Gastrocnemius medialis (tissue), 4 donors: Measurements from ENCODE around the gene PIGX. TPM values are rescaled to one million over a fixed set of nuclear protein-coding genes. Genes with fewer than 3 reads are reported as not detected.

ENCODE experiments used
- ATAC-seq, 2 donors: fragments of 150-250 bp; one replicate each; pipeline ENCODE4 v1.9.1; 2016
- DNase-seq, 2 donors: peaks; one replicate each; pipeline ENCODE4 v3.0.0-alpha.2; 2019
- H3K27ac ChIP-seq, 4 donors: fragments of 200-600 bp; sonication (generic); 1 replicate in 1 of 4; 2 replicates in 3 of 4; pipeline ENCODE4 v1.5.1; 2016 to 2018; ENCODE audit warnings: mild to moderate bottlenecking in 2 of 4, moderate library complexity in 1 of 4
- H3K27me3 ChIP-seq, 3 donors: fragments of 200-600 bp; sonication (generic) in 2 of 3; 1 replicate in 1 of 3; 2 replicates in 2 of 3; pipeline versions ENCODE4 v1.5.1 to v1.6.0; 2016 to 2019; ENCODE audit warnings: mild to moderate bottlenecking in 1 of 3, moderate library complexity in 1 of 3
- H3K36me3 ChIP-seq, 2 donors: fragments of 200-600 bp; sonication (generic) in 1 of 2; one replicate each; pipeline ENCODE4 v1.5.1; 2017 to 2018
- H3K4me1 ChIP-seq, 2 donors: fragments of 200-600 bp; sonication (generic) in 1 of 2; one replicate each; pipeline ENCODE4 v1.5.1; 2016 to 2017; ENCODE audit warnings: mild to moderate bottlenecking in 2 of 2
- H3K4me3 ChIP-seq, 4 donors: fragments of 200-600 bp; sonication (generic) in 3 of 4; 1 replicate in 1 of 4; 2 replicates in 3 of 4; pipeline ENCODE4 v1.5.1; 2016 to 2019; ENCODE audit warnings: mild to moderate bottlenecking in 2 of 4
- H3K9me3 ChIP-seq, 3 donors: fragments of 200-600 bp; sonication (generic) in 2 of 3; 1 replicate in 1 of 3; 2 replicates in 2 of 3; pipeline ENCODE4 v1.5.1; 2016 to 2019
- POLR2A ChIP-seq, 2 donors: fragments of 450-650 bp; IDR thresholded peaks; one replicate each; pipeline ENCODE4 v1.6.1; 2017; ENCODE audit warnings: antibody characterized with exemption in 2 of 2, mild to moderate bottlenecking in 2 of 2, moderate library complexity in 2 of 2
- in situ Hi-C, 4 donors: fragments of 200-750 bp; cut with MboI; loops; one replicate each; pipeline versions ENCODE4 v1.15.0 to v1.8.0; 2017; ENCODE audit warnings: low sequenced_read_pairs in 4 of 4
- intact Hi-C: fragments of 100-400 bp; cut with DNase I; formaldehyde crosslinking; loops from one replicate; pipeline ENCODE4 v1.15.1; 2023; ENCODE audit warnings: low total_unique reads
- total RNA-seq, 4 donors: library from RNA; depleted of rRNA; stranded (reverse); fragments of >200 nt; gene quantifications; one replicate each; pipeline versions ENCODE4 v1.1.0 to v1.2.3, GENCODE V29; 2016
- TF ChIP-seq, protein P1 (sequence below), 5 experiments: fragments of 450-650 bp in 3 of 5; fragments of 200-600 bp in 2 of 5; sonication (generic) in 2 of 5; IDR thresholded peaks in 4 of 5; conservative IDR thresholded peaks in 1 of 5; 1 replicate in 4 of 5; 2 replicates in 1 of 5; pipeline ENCODE4 v1.5.1; 2016 to 2019; ENCODE audit warnings: antibody characterized with exemption in 5 of 5, mild to moderate bottlenecking in 3 of 5, moderate library complexity in 3 of 5

PIGX gene
- total RNA-seq, 4 donors from 2014 or later: 13.2 to 35.1 (median 28.8) TPM

DNA sequence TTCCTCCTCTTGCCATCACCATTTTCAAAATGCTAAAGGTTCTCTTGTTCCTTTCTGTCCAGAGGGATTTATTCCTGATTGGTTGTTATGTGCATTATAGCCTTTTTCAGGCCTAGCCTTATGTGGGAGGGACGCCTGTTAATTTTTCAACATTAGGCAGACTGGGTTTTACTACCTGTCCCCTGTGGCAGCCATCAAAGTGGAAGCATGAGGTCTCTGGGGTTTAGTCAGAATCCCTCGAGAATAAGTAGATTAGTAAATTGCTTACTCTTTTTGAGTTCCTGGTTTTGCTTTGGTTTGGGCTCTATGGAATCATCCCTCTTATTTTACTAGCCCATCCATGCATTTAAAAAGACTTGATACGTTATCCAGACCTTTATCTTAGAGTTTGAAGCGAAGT is 59.9 kb downstream of the PIGX start:
- in situ Hi-C loops (no loop called here), intact Hi-C loops (no loop called here)
- Histone ChIP-seq H3K4me1 (peaks cover 32 to 43% of the 10 kb centered on the region in 2 donors), H3K27me3 (no peaks in the 10 kb centered on the region), H3K9me3 (no peaks in the 10 kb centered on the region), H3K4me3 (no peak overlapping the region), H3K27ac (no peak overlapping the region), H3K36me3 (no peaks in the 10 kb centered on the region)
- DNase-seq (no peak), ATAC-seq (no peak)
- no peak for TF ChIP-seq POLR2A (IDR thresholded peaks at IDR 0.05)
- TF ChIP-seq, protein P1, sequence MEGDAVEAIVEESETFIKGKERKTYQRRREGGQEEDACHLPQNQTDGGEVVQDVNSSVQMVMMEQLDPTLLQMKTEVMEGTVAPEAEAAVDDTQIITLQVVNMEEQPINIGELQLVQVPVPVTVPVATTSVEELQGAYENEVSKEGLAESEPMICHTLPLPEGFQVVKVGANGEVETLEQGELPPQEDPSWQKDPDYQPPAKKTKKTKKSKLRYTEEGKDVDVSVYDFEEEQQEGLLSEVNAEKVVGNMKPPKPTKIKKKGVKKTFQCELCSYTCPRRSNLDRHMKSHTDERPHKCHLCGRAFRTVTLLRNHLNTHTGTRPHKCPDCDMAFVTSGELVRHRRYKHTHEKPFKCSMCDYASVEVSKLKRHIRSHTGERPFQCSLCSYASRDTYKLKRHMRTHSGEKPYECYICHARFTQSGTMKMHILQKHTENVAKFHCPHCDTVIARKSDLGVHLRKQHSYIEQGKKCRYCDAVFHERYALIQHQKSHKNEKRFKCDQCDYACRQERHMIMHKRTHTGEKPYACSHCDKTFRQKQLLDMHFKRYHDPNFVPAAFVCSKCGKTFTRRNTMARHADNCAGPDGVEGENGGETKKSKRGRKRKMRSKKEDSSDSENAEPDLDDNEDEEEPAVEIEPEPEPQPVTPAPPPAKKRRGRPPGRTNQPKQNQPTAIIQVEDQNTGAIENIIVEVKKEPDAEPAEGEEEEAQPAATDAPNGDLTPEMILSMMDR (IDR thresholded peaks at IDR 0.05 in 4 of 5, conservative IDR thresholded peaks at IDR 0.05 in 1 of 5): no peak

DNA sequence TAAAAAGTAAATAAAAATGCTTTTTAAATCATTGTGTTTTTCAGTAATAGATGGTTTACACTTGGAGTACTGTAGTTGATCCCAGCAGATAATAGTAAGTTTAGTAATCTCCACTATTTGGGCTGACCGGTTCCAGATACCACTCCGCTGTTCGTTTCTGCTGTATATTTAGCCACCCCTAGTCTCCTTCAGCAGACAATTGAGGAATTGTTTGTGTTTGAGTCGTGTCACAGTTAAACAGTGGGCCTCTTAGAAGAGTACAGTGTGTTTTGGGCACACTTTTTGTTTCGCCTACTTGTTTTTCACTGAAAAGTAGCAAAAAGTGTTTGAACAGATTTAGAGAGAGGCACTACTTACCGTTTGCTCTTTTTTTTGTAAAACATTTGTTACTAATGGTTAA is 60.7 kb downstream of the PIGX start:
- H3K4me1 ChIP-seq: peaks cover 33 to 49% of the 10 kb centered on the region in 2 donors
- in situ Hi-C loops: no loop called here

DNA sequence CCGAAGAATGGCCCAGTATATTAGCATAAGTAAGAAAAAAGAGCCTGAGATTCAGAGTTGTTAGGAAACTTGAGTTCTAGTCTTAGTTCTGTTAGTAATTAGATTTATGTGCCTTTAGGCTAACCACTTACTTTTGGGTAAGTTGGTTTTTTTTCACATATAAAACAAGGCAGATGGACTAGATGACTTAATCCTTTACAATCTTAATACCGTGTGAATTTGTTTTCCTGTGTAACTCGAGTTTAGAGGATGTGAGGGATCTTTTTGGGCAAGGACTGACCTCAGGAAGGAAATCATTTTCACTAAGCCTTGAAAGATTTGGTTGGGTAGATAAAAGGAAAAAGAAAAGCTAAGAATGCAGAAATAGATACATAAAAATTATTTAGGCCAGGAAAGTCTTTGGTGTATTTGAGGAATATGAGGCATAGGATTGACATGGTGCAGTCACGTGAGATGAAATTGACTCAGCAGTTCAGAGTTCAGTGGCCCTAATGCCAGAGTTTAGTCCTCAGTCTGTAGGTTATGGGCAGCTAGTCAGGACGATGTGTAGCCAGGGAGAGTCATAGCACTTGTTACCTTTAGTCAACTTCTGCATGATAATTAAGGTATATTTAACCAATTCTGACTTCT is 62.1 kb downstream of the PIGX start:
- ATAC-seq: peak; percentile 63 to 89

More for the DNA sequence above, 60.7 kb downstream of the PIGX start:
- intact Hi-C loops: no loop called here
- ATAC-seq (no peak), DNase-seq (no peak)
- H3K36me3 ChIP-seq: no peaks in the 10 kb centered on the region
- TF ChIP-seq POLR2A (IDR thresholded peaks at IDR 0.05): no peak
- TF ChIP-seq, protein P1 (IDR thresholded peaks at IDR 0.05 in 4 of 5, conservative IDR thresholded peaks at IDR 0.05 in 1 of 5): no peak
- no peak overlapping the region for H3K27ac ChIP-seq
- H3K4me3 ChIP-seq: no peak overlapping the region
- no peaks in the 10 kb centered on the region for H3K9me3 ChIP-seq
- no peaks in the 10 kb centered on the region for H3K27me3 ChIP-seq

DNA sequence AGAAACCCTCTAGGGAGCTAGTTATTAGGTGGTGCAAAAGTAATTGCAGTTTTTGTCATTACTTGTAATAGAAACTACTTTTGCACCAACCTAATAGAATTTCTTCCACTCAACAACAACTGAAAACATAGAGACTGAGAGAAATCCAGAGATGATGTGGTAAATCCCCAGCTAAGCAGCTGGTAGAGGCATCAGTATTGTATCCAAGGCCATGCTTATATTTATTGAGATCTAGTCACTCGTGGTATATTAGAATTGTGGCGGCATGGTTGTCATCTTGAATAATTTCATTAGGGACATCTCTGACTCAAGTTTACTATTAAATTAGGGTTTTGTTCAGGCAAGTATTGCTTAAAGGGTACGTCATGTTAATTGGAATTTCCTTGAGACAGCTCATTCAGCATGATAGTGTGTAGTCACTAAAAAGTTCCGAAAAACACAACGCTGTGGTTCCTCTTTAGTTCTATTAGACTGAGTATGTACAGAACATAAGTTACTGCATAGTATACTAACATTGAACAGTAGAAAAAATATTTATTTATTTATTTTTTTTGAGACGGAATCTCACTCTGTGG is 62.8 kb downstream of the PIGX start:
- ATAC-seq (peak in 1 of 2 donors; percentile 6), DNase-seq (no peak)
- in situ Hi-C loops (no loop called here), intact Hi-C loops (no loop called here)
- no peaks in the 10 kb centered on the region for H3K9me3 ChIP-seq
- H3K4me1 ChIP-seq: peaks cover 50 to 65% of the 10 kb centered on the region in 2 donors
- H3K27me3 ChIP-seq: no peaks in the 10 kb centered on the region
- H3K27ac ChIP-seq: peak overlapping the region; percentile 62 to 66 (median 64)
- H3K36me3 ChIP-seq: no peaks in the 10 kb centered on the region
- no peak for TF ChIP-seq POLR2A (IDR thresholded peaks at IDR 0.05)
- TF ChIP-seq, protein P1 (IDR thresholded peaks at IDR 0.05 in 4 of 5, conservative IDR thresholded peaks at IDR 0.05 in 1 of 5): no peak
- no peak overlapping the region for H3K4me3 ChIP-seq

More for the DNA sequence above, 62.1 kb downstream of the PIGX start:
- Histone ChIP-seq H3K36me3 (no peaks in the 10 kb centered on the region), H3K27ac (peak overlapping the region; percentile 62 to 66 (median 64)), H3K4me1 (peaks cover 45 to 63% of the 10 kb centered on the region in 2 donors), H3K4me3 (no peak overlapping the region), H3K27me3 (no peaks in the 10 kb centered on the region), H3K9me3 (no peaks in the 10 kb centered on the region)
- DNase-seq: peak in 1 of 2 donors; percentile 24
- TF ChIP-seq, protein P1 (IDR thresholded peaks at IDR 0.05 in 4 of 5, conservative IDR thresholded peaks at IDR 0.05 in 1 of 5): no peak
- TF ChIP-seq POLR2A (IDR thresholded peaks at IDR 0.05): no peak
- intact Hi-C loops (no loop called here), in situ Hi-C loops (no loop called here)
